ENCODE data around the gene SHISA9. TPM values are rescaled to one million over a fixed set of nuclear protein-coding genes. Genes with fewer than 3 reads are reported as not detected.

SHISA9 gene
- total RNA-seq, 4 donors from 2014 or later, result 0.19 TPM; not detected in 3

- DNase-seq, result no peak
- Histone ChIP-seq H3K36me3 (no peaks in the 10 kb centered on the region), H3K4me3 (no peak overlapping the region), H3K27me3 (peaks cover 0 to 5% (median 0%) of the 10 kb centered on the region in 4 donors), H3K4me1 (no peaks in the 10 kb centered on the region), H3K9me3 (no peaks in the 10 kb centered on the region), H3K27ac (no peak overlapping the region)
- no peak for TF ChIP-seq CTCF (IDR thresholded peaks at IDR 0.05)
- no peak for TF ChIP-seq POLR2A (IDR thresholded peaks at IDR 0.05)
- WGBS, 2 donors, result 48 to 68% methylated on average over 2 of the region's 2 CpGs
- intact Hi-C loops (cut with DNase I), result no loop called here
Measured at GRCh38 chr16:12936391-12936790, 35.0 kb downstream of the SHISA9 start.

- no peak for DNase-seq
- Histone ChIP-seq H3K27ac (no peak overlapping the region), H3K36me3 (no peaks in the 10 kb centered on the region), H3K27me3 (peaks cover 0 to 4% (median 0%) of the 10 kb centered on the region in 4 donors), H3K4me3 (no peak overlapping the region), H3K4me1 (no peaks in the 10 kb centered on the region), H3K9me3 (no peaks in the 10 kb centered on the region)
- 66 to 67% methylated on average over 3 of the region's 3 CpGs for WGBS, 2 donors
- TF ChIP-seq POLR2A (IDR thresholded peaks at IDR 0.05) (no peak), CTCF (IDR thresholded peaks at IDR 0.05) (no peak)
- intact Hi-C loops (cut with DNase I), result no loop called here
Measured at GRCh38 chr16:12941896-12942295, 40.5 kb downstream of the SHISA9 start.

GRCh38 chr16:12942861-12943260 is 41.5 kb downstream of the SHISA9 start:
- intact Hi-C loops (cut with DNase I), result no loop called here
- no peaks in the 10 kb centered on the region for H3K4me1 ChIP-seq
- H3K27ac ChIP-seq, result no peak overlapping the region
- 53 to 66% methylated on average over 5 of the region's 5 CpGs for WGBS, 2 donors
- TF ChIP-seq CTCF (IDR thresholded peaks at IDR 0.05), result no peak
- TF ChIP-seq POLR2A (IDR thresholded peaks at IDR 0.05), result no peak
- H3K4me3 ChIP-seq, result no peak overlapping the region
- H3K9me3 ChIP-seq, result no peaks in the 10 kb centered on the region
- peaks cover 0 to 4% (median 0%) of the 10 kb centered on the region in 4 donors for H3K27me3 ChIP-seq
- DNase-seq, result no peak
- H3K36me3 ChIP-seq, result no peaks in the 10 kb centered on the region

GRCh38 chr16:12944300-12944699 is 42.9 kb downstream of the SHISA9 start:
- intact Hi-C loops (cut with DNase I), result no loop called here
- Histone ChIP-seq H3K36me3 (no peaks in the 10 kb centered on the region), H3K9me3 (no peaks in the 10 kb centered on the region), H3K4me1 (no peaks in the 10 kb centered on the region), H3K27me3 (peaks cover 0 to 4% (median 0%) of the 10 kb centered on the region in 4 donors), H3K4me3 (no peak overlapping the region), H3K27ac (no peak overlapping the region)
- 61 to 67% methylated on average over 3 of the region's 3 CpGs for WGBS, 2 donors
- DNase-seq, result no peak
- TF ChIP-seq CTCF (IDR thresholded peaks at IDR 0.05) (no peak), POLR2A (IDR thresholded peaks at IDR 0.05) (no peak)

GRCh38 chr16:12951392-12951791 is 50.0 kb downstream of the SHISA9 start:
- Histone ChIP-seq H3K27ac (no peak overlapping the region), H3K4me1 (no peaks in the 10 kb centered on the region), H3K36me3 (no peaks in the 10 kb centered on the region), H3K27me3 (no peaks in the 10 kb centered on the region), H3K9me3 (no peaks in the 10 kb centered on the region), H3K4me3 (no peak overlapping the region)
- intact Hi-C loops (cut with DNase I), result no loop called here
- DNase-seq, result no peak
- WGBS, 2 donors, result 83 to 88% methylated on average over 1 of the region's 1 CpG
- TF ChIP-seq CTCF (IDR thresholded peaks at IDR 0.05) (no peak), POLR2A (IDR thresholded peaks at IDR 0.05) (no peak)
